Astrocyte (in vitro differentiated cells and primary cell): ENCODE results near the gene TET1.
"Not testable (repeated sequence)": the region's sequence is repeated elsewhere in the genome, so short reads cannot be mapped to it uniquely, and the experiment has no call there.

ENCODE experiments used
- CTCF ChIP-seq: IDR thresholded peaks from 2 replicates; pipeline ENCODE4 v1.5.1; 2011; ENCODE audit warnings: low read depth, mild to moderate bottlenecking, inconsistent platforms, low read length, moderate library complexity; ENCODE audit not compliant: insufficient read depth
- EZH2 ChIP-seq: IDR thresholded peaks from 2 replicates; pipeline ENCODE4 v1.6.1; 2012; ENCODE audit warnings: mild to moderate bottlenecking, low read length, inconsistent platforms; ENCODE audit not compliant: insufficient read depth

- not testable (repeated sequence) for TF ChIP-seq CTCF, EZH2
These were observed 53.8 kb downstream of the TET1 start for GRCh38 chr10:68613974-68614373.
